ENCODE measurements around the gene PAK5. TPM values are rescaled to one million over a fixed set of nuclear protein-coding genes. Genes with fewer than 3 reads are reported as not detected.
A peak's percentile ranks its signal among the peaks of the same experiment; 100 is the strongest.

PAK5 gene
- total and polyA plus RNA-seq, 2 experiments from 2014 or later: 0.57 to 1.1 TPM

GRCh38 chr20:9514072-9514460, 324.8 kb downstream of the PAK5 start:
- Histone ChIP-seq H4K20me1 (replicated peaks; ENCODE audit: insufficient read depth) (0 out of 2 replicates have a peak, but pooled peaks cover 5% of the 10 kb centered on the region), H3F3A (replicated peaks; ENCODE audit: low read depth) (peaks cover 6% of the 10 kb centered on the region; the same call in 1 of the 2 replicates), H3K27ac (ENCODE audit: low read depth) (no peak overlapping the region), H3K4me1 (ENCODE audit: insufficient read depth) (peaks cover 59% of the 10 kb centered on the region), H3K4me3 (peak overlapping the region; percentile 65), H3K4me2 (peak overlapping the region; percentile 84), H2AFZ (peak overlapping the region; percentile 44; the same call in 1 of the 2 replicates), H3K79me2 (replicated peaks; ENCODE audit: insufficient read depth) (no peaks in the 10 kb centered on the region), H3K27me3 (ENCODE audit: insufficient read depth) (peaks cover 100% of the 10 kb centered on the region), H3K36me3 (ENCODE audit: insufficient read depth) (no peaks in the 10 kb centered on the region), H3K9me2 (ENCODE audit: insufficient read depth) (no peaks in the 10 kb centered on the region)
- TF ChIP-seq POLR2AphosphoS5 (IDR thresholded peaks at IDR 0.05; ENCODE audit: low read depth) (no peak), JUNB (IDR thresholded peaks at IDR 0.05; ENCODE audit: unreplicated experiment) (peak; percentile 75)
- ATAC-seq (peak; percentile 6), DNase-seq (ENCODE audit: low spot score) (peak; percentile 66)
- Mint-ChIP-seq H3K4me3 (peak overlapping the region; percentile 86), H3K27me3 (ENCODE audit: insufficient read depth, low read depth, poor library complexity) (peaks cover 62% of the 10 kb centered on the region), H3K27ac (no peak overlapping the region), H3K36me3 (ENCODE audit: low read depth) (peaks cover 13% of the 10 kb centered on the region; the same call in 2 of the 3 replicates), H3K4me1 (peaks cover 45% of the 10 kb centered on the region), H3K9me3 (no peaks in the 10 kb centered on the region; the same call in 1 of the 3 replicates)

- Histone ChIP-seq H4K20me1 (replicated peaks; ENCODE audit: insufficient read depth) (no peaks in the 10 kb centered on the region), H3K4me2 (no peak overlapping the region), H3K4me3 (no peak overlapping the region), H3K36me3 (ENCODE audit: insufficient read depth) (no peaks in the 10 kb centered on the region), H3K27ac (ENCODE audit: low read depth) (no peak overlapping the region), H3K27me3 (ENCODE audit: insufficient read depth) (peaks cover 100% of the 10 kb centered on the region), H3K4me1 (ENCODE audit: insufficient read depth) (peaks cover 60% of the 10 kb centered on the region), H2AFZ (no peak overlapping the region), H3F3A (replicated peaks; ENCODE audit: low read depth) (peaks cover 6% of the 10 kb centered on the region; the same call in 1 of the 2 replicates), H3K9me2 (ENCODE audit: insufficient read depth) (no peaks in the 10 kb centered on the region), H3K79me2 (replicated peaks; ENCODE audit: insufficient read depth) (no peaks in the 10 kb centered on the region)
- ATAC-seq: no peak
- TF ChIP-seq CTCF (conservative IDR thresholded peaks at IDR 0.05; ENCODE audit: low read depth in 2 of 2) (no peak), POLR2AphosphoS5 (IDR thresholded peaks at IDR 0.05; ENCODE audit: low read depth) (no peak), STAT1 (IDR thresholded peaks at IDR 0.05; ENCODE audit: unreplicated experiment) (no peak), ZNF462 (CRISPR knock-in tag; IDR thresholded peaks at IDR 0.05) (no peak), EZH2 (IDR thresholded peaks at IDR 0.05; ENCODE audit: low read depth, unreplicated experiment) (peak; percentile 46), ETS1 (IDR thresholded peaks at IDR 0.05) (no peak)
- Mint-ChIP-seq H3K4me3 (no peak overlapping the region), H3K9me3 (no peaks in the 10 kb centered on the region), H3K4me1 (peaks cover 24% of the 10 kb centered on the region; the same call in 2 of the 3 replicates), H3K27me3 (ENCODE audit: insufficient read depth, low read depth, poor library complexity) (peaks cover 63% of the 10 kb centered on the region), H3K36me3 (ENCODE audit: low read depth) (no peaks in the 10 kb centered on the region), H3K27ac (no peak overlapping the region)
- no peak for DNase-seq (ENCODE audit: low spot score)
Observed at GRCh38 chr20:9510911-9511310, 328.0 kb downstream of the PAK5 start.
